Activated T-cell treated with anti-CD3 and anti-CD28 coated beads, Interleukin-2, amount 50 U/mL, for 24 hours (primary cell): ENCODE data around the gene ASPSCR1.

Experiments used
- DNase-seq: peaks from one replicate; pipeline ENCODE4 v3.0.0-alpha.2; 2020
- H3K27ac Mint-ChIP-seq: 2 replicates; pipeline ENCODE4 v1.8.0; 2020; ENCODE audit warnings: mild to moderate bottlenecking, mixed read lengths
- H3K27me3 Mint-ChIP-seq: 2 replicates; pipeline ENCODE4 v1.8.0; 2020; ENCODE audit warnings: mixed read lengths
- H3K36me3 Mint-ChIP-seq: 2 replicates; pipeline ENCODE4 v1.8.0; 2020; ENCODE audit warnings: low read depth, mixed read lengths
- H3K4me1 Mint-ChIP-seq: 2 replicates; pipeline ENCODE4 v1.8.0; 2020; ENCODE audit warnings: low read depth, mixed read lengths
- H3K4me3 Mint-ChIP-seq: 2 replicates; pipeline ENCODE4 v1.8.0; 2020; ENCODE audit warnings: mild to moderate bottlenecking, moderate library complexity, mixed read lengths
- H3K9me3 Mint-ChIP-seq: 2 replicates; pipeline ENCODE4 v1.8.0; 2020; ENCODE audit warnings: mixed read lengths

Gene ASPSCR1

DNA sequence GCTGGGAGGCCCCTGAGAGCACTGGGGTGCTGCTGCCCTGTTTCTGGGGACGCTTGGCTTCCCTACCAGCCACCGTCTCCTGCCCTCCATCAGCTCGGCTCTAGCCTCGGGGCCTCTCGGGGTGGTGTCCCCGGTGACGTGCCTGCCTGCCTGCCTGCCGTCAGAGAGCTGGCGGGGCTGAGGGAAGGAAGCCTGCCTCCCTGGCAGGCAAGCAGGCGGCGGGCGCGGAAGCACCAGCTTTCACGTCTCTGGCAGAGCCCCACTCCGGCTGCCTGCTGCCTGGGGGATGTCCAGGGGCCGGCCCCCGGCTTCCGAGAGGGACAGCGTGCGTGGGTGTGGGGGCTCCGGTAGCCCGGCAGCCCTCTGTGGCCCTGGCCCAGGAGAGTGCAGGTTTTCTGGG is 35.9 kb downstream of the ASPSCR1 start:
- Mint-ChIP-seq H3K27ac (no peak overlapping the region), H3K9me3 (no peaks in the 10 kb centered on the region), H3K27me3 (no peaks in the 10 kb centered on the region), H3K4me1 (no peaks in the 10 kb centered on the region), H3K36me3 (peaks cover 7% of the 10 kb centered on the region), H3K4me3 (no peak overlapping the region)
- no peak for DNase-seq

GRCh38 chr17:82013772-82014321 is 36.4 kb downstream of the ASPSCR1 start:
- no peaks in the 10 kb centered on the region for H3K9me3 Mint-ChIP-seq
- no peak for DNase-seq
- peak overlapping the region; percentile 40 for H3K27ac Mint-ChIP-seq
- H3K4me1 Mint-ChIP-seq = no peaks in the 10 kb centered on the region
- H3K36me3 Mint-ChIP-seq = peaks cover 12% of the 10 kb centered on the region
- no peaks in the 10 kb centered on the region for H3K27me3 Mint-ChIP-seq
- H3K4me3 Mint-ChIP-seq = no peak overlapping the region

GRCh38 chr17:82014432-82014831 is 37.0 kb downstream of the ASPSCR1 start:
- Mint-ChIP-seq H3K27me3 (no peaks in the 10 kb centered on the region), H3K27ac (no peak overlapping the region), H3K9me3 (no peaks in the 10 kb centered on the region), H3K4me1 (no peaks in the 10 kb centered on the region), H3K36me3 (peaks cover 14% of the 10 kb centered on the region), H3K4me3 (no peak overlapping the region)
- no peak for DNase-seq

- H3K36me3 Mint-ChIP-seq = peaks cover 14% of the 10 kb centered on the region
- DNase-seq = no peak
- H3K4me1 Mint-ChIP-seq = no peaks in the 10 kb centered on the region
- no peak overlapping the region for H3K4me3 Mint-ChIP-seq
- H3K27ac Mint-ChIP-seq = no peak overlapping the region
- no peaks in the 10 kb centered on the region for H3K9me3 Mint-ChIP-seq
- no peaks in the 10 kb centered on the region for H3K27me3 Mint-ChIP-seq
Observed at GRCh38 chr17:82014971-82015310, 37.5 kb downstream of the ASPSCR1 start.

GRCh38 chr17:82015311-82015971 is 38.0 kb downstream of the ASPSCR1 start:
- Mint-ChIP-seq H3K36me3 (peaks cover 17% of the 10 kb centered on the region), H3K27me3 (no peaks in the 10 kb centered on the region), H3K9me3 (no peaks in the 10 kb centered on the region), H3K4me3 (no peak overlapping the region), H3K4me1 (peaks cover 2% of the 10 kb centered on the region), H3K27ac (no peak overlapping the region)
- DNase-seq = no peak

- no peak overlapping the region for H3K4me3 Mint-ChIP-seq
- peaks cover 11% of the 10 kb centered on the region for H3K4me1 Mint-ChIP-seq
- H3K36me3 Mint-ChIP-seq = peaks cover 22% of the 10 kb centered on the region
- H3K27ac Mint-ChIP-seq = no peak overlapping the region
- H3K27me3 Mint-ChIP-seq = no peaks in the 10 kb centered on the region
- H3K9me3 Mint-ChIP-seq = no peaks in the 10 kb centered on the region
- no peak for DNase-seq
Observed at GRCh38 chr17:82016061-82016874, 38.8 kb downstream of the ASPSCR1 start.

GRCh38 chr17:82016875-82017459 is 39.5 kb downstream of the ASPSCR1 start:
- H3K4me1 Mint-ChIP-seq = peaks cover 17% of the 10 kb centered on the region
- peaks cover 28% of the 10 kb centered on the region for H3K36me3 Mint-ChIP-seq
- H3K4me3 Mint-ChIP-seq = no peak overlapping the region
- no peak overlapping the region for H3K27ac Mint-ChIP-seq
- no peaks in the 10 kb centered on the region for H3K9me3 Mint-ChIP-seq
- DNase-seq = no peak
- H3K27me3 Mint-ChIP-seq = no peaks in the 10 kb centered on the region

- no peak overlapping the region for H3K27ac Mint-ChIP-seq
Observed at GRCh38 chr17:82017612-82018151, 40.3 kb downstream of the ASPSCR1 start.

GRCh38 chr17:82018152-82018988 is 40.9 kb downstream of the ASPSCR1 start:
- peaks cover 17% of the 10 kb centered on the region for H3K4me1 Mint-ChIP-seq

More at GRCh38 chr17:82017612-82018151, 40.3 kb downstream of the ASPSCR1 start:
- no peak for DNase-seq
- peaks cover 30% of the 10 kb centered on the region for H3K36me3 Mint-ChIP-seq
- no peaks in the 10 kb centered on the region for H3K27me3 Mint-ChIP-seq
- no peaks in the 10 kb centered on the region for H3K9me3 Mint-ChIP-seq
- H3K4me1 Mint-ChIP-seq = peaks cover 17% of the 10 kb centered on the region
- no peak overlapping the region for H3K4me3 Mint-ChIP-seq

GRCh38 chr17:82018989-82019689 is 41.7 kb downstream of the ASPSCR1 start:
- no peak overlapping the region for H3K4me3 Mint-ChIP-seq
- H3K27ac Mint-ChIP-seq = no peak overlapping the region
- DNase-seq = no peak
- no peaks in the 10 kb centered on the region for H3K27me3 Mint-ChIP-seq
- peaks cover 37% of the 10 kb centered on the region for H3K36me3 Mint-ChIP-seq
- H3K4me1 Mint-ChIP-seq = peaks cover 22% of the 10 kb centered on the region
- H3K9me3 Mint-ChIP-seq = no peaks in the 10 kb centered on the region

More at GRCh38 chr17:82018152-82018988, 40.9 kb downstream of the ASPSCR1 start:
- peaks cover 30% of the 10 kb centered on the region for H3K36me3 Mint-ChIP-seq
- DNase-seq = no peak
- no peaks in the 10 kb centered on the region for H3K27me3 Mint-ChIP-seq
- no peak overlapping the region for H3K4me3 Mint-ChIP-seq
- H3K27ac Mint-ChIP-seq = peak overlapping the region; percentile 22
- no peaks in the 10 kb centered on the region for H3K9me3 Mint-ChIP-seq

- H3K4me3 Mint-ChIP-seq = peak overlapping the region; percentile 90
- H3K4me1 Mint-ChIP-seq = peaks cover 25% of the 10 kb centered on the region
- peaks cover 37% of the 10 kb centered on the region for H3K36me3 Mint-ChIP-seq
- peak; percentile 80 for DNase-seq
- no peak overlapping the region for H3K27ac Mint-ChIP-seq
- H3K27me3 Mint-ChIP-seq = no peaks in the 10 kb centered on the region
- H3K9me3 Mint-ChIP-seq = no peaks in the 10 kb centered on the region
Observed at GRCh38 chr17:82019690-82020571, 42.5 kb downstream of the ASPSCR1 start.

- peak overlapping the region; percentile 26 for H3K27ac Mint-ChIP-seq
- peaks cover 40% of the 10 kb centered on the region for H3K36me3 Mint-ChIP-seq
- H3K4me3 Mint-ChIP-seq = peak overlapping the region; percentile 90
- no peaks in the 10 kb centered on the region for H3K9me3 Mint-ChIP-seq
- peaks cover 25% of the 10 kb centered on the region for H3K4me1 Mint-ChIP-seq
- no peak for DNase-seq
- no peaks in the 10 kb centered on the region for H3K27me3 Mint-ChIP-seq
Observed at GRCh38 chr17:82020572-82021106, 43.2 kb downstream of the ASPSCR1 start.
